Suppressor macrophage (primary cell): Measurements from ENCODE around the gene MBD4.
A peak's percentile ranks its signal among the peaks of the same experiment; 100 is the strongest.
"Not testable (repeated sequence)": the region's sequence is repeated elsewhere in the genome, so short reads cannot be mapped to it uniquely, and the experiment has no call there.

ENCODE experiments used
- DNase-seq, 4 experiments: peaks; one replicate each; pipeline ENCODE4 v3.0.0-alpha.2; 2020 to 2022
- total RNA-seq, 17 experiments: gene quantifications; one replicate each; lab custom pipeline; 2026; ENCODE audit warnings: mixed read lengths in 6 of 17, inconsistent platforms in 3 of 17; lab: John Stamatoyannopoulos, UW

Gene MBD4
- 10.6 to 131 (median 85.6) reads per million in 17 experiments for total RNA-seq

- DNase-seq: peak; percentile 99 to 100 (median 100)
Measured at GRCh38 chr3:129439817-129440617, at the start of gene MBD4, which contains the start of gene IFT122. Gene MBD4, minus strand, starts transcription at chr3:129439948. Its CDS starts 115 bp downstream, at chr3:129439833. Gene IFT122, plus strand, starts transcription at chr3:129440224. Its CDS starts 107 bp downstream, at chr3:129440331.

GRCh38 chr3:129489258-129489657, 49.5 kb upstream of the MBD4 start:
- peak; percentile 65 to 91 (median 84) for DNase-seq

- DNase-seq: not testable (repeated sequence)
Measured at GRCh38 chr3:129487868-129488335, 48.2 kb upstream of the MBD4 start.

- peak; percentile 13 to 58 (median 36) for DNase-seq
Measured at GRCh38 chr3:129487183-129487867, 47.6 kb upstream of the MBD4 start.

- no peak for DNase-seq
Measured at GRCh38 chr3:129486664-129487035, 46.9 kb upstream of the MBD4 start.

- peak; percentile 95 to 98 (median 96) for DNase-seq
Measured at GRCh38 chr3:129485721-129486663, 46.2 kb upstream of the MBD4 start.

GRCh38 chr3:129485146-129485545, 45.4 kb upstream of the MBD4 start:
- DNase-seq: peak in 1 of 4 experiments; percentile 19

- no peak for DNase-seq
Measured at GRCh38 chr3:129483870-129484269, 44.1 kb upstream of the MBD4 start.

GRCh38 chr3:129482721-129483120, 43.0 kb upstream of the MBD4 start:
- DNase-seq: no peak

GRCh38 chr3:129481766-129482332, 42.1 kb upstream of the MBD4 start:
- DNase-seq: peak; percentile 43 to 64 (median 53)

- DNase-seq: not testable (repeated sequence)
Measured at GRCh38 chr3:129481225-129481765, 41.5 kb upstream of the MBD4 start.

GRCh38 chr3:129476586-129476985, 36.8 kb upstream of the MBD4 start:
- no peak for DNase-seq

- no peak for DNase-seq
Measured at GRCh38 chr3:129475863-129476262, 36.1 kb upstream of the MBD4 start.

GRCh38 chr3:129474984-129475804, 35.4 kb upstream of the MBD4 start:
- no peak for DNase-seq

- no peak for DNase-seq
Measured at GRCh38 chr3:129473769-129474152, 34.0 kb upstream of the MBD4 start.

GRCh38 chr3:129473067-129473768, 33.5 kb upstream of the MBD4 start:
- DNase-seq: peak in 1 of 4 experiments; percentile 12

GRCh38 chr3:129470861-129471260, 31.1 kb upstream of the MBD4 start:
- no peak for DNase-seq

GRCh38 chr3:129469026-129469425, 29.3 kb upstream of the MBD4 start:
- no peak for DNase-seq

- no peak for DNase-seq
Measured at GRCh38 chr3:129467932-129468331, 28.2 kb upstream of the MBD4 start.

GRCh38 chr3:129463716-129464115, 24.0 kb upstream of the MBD4 start:
- DNase-seq: peak in 3 of 4 experiments; percentile 17 to 58 (median 39)
